GM20000 (cell line): ENCODE measurements around the gene CENPB.

Experiments
- DNase-seq: peaks from one replicate; pipeline ENCODE4 v3.0.0; 2012; ENCODE audit warnings: low spot score
- TF ChIP-seq, protein P1 (sequence below): IDR thresholded peaks from 2 replicates; pipeline ENCODE4 v1.5.1; 2012; ENCODE audit warnings: mild to moderate bottlenecking, control low read depth; ENCODE audit errors: extremely low read depth, missing control alignments

The CENPB gene

DNA sequence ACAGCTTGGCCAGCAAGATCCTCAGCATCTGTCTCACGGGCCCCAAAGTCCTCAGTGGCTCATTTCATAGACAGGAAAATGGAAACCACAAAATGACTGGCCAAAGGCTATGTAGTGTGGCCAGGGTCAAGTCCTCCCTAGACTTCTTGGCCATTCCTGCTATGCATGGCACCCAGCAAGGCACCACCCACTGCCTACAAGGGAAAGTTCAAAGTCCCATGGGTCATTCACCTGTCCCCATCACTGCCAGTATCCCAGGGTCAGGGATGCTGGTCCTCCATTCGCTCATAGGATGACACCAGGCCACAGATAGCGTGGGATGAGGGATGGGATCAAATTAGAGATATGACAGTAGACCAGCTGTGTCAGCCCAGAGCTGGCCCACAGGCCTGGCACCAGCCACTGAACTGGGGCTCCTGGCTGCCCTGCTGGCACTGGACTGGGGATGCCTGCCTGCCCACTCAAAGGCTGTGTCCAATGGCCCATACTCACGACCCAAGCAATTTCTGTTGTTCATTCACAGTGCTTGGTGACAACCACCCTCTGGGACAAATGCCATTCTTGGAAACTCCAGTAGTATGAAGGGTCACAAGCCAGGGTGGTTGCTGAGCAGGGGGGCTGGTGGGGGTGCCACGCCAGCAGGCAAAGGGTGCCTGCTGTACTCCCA lies 30.6 kb downstream of the CENPB start:
- no peak for DNase-seq
- TF ChIP-seq, protein P1, sequence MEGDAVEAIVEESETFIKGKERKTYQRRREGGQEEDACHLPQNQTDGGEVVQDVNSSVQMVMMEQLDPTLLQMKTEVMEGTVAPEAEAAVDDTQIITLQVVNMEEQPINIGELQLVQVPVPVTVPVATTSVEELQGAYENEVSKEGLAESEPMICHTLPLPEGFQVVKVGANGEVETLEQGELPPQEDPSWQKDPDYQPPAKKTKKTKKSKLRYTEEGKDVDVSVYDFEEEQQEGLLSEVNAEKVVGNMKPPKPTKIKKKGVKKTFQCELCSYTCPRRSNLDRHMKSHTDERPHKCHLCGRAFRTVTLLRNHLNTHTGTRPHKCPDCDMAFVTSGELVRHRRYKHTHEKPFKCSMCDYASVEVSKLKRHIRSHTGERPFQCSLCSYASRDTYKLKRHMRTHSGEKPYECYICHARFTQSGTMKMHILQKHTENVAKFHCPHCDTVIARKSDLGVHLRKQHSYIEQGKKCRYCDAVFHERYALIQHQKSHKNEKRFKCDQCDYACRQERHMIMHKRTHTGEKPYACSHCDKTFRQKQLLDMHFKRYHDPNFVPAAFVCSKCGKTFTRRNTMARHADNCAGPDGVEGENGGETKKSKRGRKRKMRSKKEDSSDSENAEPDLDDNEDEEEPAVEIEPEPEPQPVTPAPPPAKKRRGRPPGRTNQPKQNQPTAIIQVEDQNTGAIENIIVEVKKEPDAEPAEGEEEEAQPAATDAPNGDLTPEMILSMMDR: no peak

GRCh38 chr20:3755269-3755668 lies 31.3 kb downstream of the CENPB start:
- TF ChIP-seq, protein P1: no peak
- no peak for DNase-seq

GRCh38 chr20:3754276-3754630 lies 32.3 kb downstream of the CENPB start:
- no peak for DNase-seq
- TF ChIP-seq, protein P1: no peak

DNA sequence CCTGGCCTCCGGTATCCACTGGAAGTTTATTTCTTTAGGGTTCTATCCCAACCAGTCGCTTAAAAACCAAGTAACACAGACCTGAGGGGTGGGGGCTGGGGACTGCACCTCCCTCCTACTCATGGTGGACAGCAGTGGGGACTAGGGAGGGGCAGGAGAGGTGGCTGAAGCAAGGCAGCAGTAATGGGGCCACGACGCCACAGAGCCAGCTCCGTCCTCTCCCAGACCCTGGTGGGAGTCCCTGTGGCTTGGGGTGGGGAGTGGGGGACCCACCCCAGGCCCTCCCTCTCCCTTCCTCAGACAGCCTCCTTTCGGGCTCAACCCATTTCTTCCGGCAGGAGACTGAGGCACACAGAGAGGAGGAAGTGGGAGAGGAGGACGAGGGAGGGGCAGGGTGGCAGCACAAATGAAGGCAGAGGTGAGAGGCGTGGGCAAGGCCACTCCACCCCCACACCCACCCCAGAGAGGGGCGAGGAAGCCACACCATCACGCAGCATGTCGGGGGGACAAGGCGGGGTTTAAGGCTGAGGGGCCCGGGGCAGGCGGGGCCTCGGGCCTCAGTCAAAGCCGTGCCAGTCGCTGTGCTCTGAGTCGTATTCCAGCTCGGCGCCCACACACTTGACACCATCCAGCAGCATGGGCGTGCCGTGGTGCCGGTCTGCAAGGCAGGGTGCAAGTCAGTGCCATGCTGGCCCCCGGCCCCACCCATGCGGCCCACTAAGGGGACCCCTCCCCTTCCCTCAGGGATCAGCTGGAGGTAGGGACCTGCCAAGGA lies 32.9 kb downstream of the CENPB start:
- no peak for DNase-seq
- TF ChIP-seq, protein P1: no peak

DNA sequence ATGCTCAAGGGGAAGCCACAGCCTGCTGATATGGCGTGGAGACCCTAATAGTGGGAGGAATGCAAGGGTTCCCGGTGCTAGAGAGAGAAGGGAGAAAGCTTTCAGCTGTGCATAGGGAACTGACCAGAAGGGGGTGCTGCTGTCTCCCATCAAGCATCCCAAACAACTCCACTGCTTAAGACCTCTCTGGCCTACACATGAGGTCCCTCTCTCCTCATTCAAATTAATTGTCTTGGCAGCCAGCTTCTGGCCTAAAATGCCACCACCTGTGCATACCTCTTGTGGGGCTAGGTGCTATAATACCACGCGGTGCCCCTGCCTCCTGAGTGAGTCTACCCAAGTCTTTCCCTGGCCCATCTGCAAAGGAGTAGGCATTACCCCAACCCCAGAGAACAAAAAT lies 33.4 kb downstream of the CENPB start:
- TF ChIP-seq, protein P1: peak; percentile 68
- DNase-seq: peak; percentile 88

DNA sequence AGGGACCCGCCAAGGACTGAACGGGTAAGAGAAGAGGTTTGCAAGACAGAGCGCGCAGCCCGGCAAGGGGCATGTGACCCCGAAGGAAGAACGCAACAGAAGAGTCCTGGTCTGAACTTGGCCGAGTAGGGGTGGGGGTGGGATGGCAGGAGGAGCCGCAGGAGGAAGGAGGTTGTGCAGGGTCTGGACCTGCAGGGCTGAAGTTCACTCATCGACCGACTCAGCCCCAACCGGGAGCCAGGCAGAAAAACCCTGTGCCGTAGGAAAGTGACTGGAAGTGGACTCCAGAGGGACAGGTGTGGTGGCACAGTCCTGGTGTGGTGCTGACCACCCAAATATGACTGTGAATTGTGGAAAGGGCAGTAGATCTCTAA lies 34.2 kb downstream of the CENPB start:
- DNase-seq: no peak
- TF ChIP-seq, protein P1: no peak

DNA sequence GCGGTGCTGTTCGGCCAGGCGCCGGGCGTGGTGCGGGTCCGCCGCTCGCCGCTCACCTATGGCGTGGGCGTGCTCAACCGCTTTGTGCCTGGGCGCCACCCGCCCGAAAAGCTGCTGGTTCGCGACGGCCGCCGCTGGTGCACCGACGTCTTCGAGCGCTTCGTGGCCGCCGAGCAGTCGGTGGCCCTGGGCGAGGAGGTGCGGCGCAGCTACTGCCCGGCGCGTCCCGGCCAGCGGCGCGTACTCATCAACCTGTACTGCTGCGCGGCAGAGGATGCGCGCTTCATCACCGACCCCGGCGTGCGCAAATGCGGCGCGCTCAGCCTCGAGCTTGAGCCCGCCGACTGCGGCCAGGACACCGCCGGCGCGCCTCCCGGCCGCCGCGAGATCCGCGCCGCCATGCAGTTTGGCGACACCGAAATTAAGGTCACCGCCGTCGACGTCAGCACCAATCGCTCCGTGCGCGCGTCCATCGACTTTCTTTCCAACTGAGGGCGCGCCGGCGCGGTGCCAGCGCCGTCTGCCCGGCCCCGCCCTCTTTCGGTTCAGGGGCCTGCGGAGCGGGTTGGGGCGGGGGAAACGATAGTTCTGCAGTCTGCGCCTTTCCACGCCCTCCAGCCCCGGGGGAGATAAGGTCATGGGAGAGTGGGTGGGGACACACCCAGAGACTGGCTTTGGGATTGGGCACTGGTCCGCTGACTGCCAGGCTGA lies 34.7 kb downstream of the CENPB start:
- TF ChIP-seq, protein P1: no peak
- peak; percentile 82 for DNase-seq
